Amygdala (tissue), 56 donors: ENCODE measurements around the gene PRSS56.

ENCODE experiments used
- DNase-seq, 56 donors: peaks; one replicate each; lab custom pipeline; 2025; lab: John Stamatoyannopoulos, UW

PRSS56 gene

DNA sequence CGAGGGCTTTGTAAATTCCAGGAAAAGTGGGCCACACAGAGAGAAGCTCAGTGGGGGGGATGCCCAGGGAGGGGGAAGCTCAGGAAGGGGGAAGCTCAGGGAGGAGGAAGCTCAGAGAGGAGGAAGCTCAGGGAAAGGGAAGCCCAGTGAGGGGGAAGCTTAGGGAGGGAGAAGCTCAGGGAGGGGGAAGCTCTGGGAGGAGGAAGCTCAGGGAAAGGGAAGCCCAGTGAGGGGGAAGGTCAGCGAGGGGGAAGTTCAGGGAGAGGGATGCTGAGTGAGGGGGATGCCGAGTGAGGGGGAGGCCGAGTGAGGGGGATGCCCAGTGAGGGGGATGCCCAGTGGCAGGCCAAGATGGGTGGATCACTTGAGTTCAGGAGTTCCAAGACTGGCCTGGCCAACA lies 18.5 kb downstream of the PRSS56 start:
- DNase-seq = no peak

DNA sequence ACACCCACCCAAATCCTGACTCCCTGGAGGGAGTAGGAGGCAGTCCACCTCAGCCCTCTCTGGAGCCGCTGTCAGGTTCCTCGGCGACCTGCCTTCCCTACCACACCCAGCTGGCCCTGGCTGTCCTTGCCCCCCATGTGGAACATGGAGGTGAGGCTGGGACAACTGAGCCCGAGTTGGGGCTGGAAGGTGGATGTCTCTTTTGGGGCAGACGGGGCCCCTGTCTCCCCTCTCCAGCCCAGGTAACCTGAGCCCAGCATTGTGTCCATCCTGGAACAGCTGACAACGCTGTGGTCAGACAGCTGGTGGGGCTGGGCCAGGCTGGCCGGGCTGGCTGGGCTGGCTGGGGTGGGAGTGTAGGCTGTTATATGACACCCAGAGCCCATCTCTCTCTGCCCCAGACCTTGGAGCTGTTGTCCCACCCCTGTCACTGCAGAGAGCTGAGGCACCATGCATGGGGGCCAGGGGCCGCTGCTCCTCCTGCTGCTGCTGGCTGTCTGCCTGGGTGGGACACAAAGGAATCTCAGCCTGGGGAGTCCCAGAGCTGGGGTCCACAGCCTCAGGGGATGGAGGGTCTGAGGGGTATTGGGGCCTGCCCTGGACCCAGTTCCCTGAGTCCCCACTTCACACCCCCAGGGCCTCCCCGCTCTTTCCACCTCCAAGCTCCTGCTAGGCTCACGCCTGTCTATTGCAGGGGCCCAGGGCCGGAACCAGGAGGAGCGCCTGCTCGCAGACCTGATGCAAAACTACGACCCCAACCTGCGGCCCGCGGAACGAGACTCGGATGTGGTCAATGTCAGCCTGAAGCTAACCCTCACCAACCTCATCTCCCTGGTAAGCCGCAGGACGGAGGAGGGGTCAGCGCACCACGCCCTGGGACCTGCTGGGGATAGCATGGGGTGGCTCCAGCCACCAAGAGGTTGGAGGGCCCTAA lies 19.4 kb downstream of the PRSS56 start, which contains the start of gene CHRNG:
CHRNG (plus strand) TSS at position 395 of the 934 bp plus-strand sequence; CDS start at position 451, 56 bp downstream.
- DNase-seq = no peak

DNA sequence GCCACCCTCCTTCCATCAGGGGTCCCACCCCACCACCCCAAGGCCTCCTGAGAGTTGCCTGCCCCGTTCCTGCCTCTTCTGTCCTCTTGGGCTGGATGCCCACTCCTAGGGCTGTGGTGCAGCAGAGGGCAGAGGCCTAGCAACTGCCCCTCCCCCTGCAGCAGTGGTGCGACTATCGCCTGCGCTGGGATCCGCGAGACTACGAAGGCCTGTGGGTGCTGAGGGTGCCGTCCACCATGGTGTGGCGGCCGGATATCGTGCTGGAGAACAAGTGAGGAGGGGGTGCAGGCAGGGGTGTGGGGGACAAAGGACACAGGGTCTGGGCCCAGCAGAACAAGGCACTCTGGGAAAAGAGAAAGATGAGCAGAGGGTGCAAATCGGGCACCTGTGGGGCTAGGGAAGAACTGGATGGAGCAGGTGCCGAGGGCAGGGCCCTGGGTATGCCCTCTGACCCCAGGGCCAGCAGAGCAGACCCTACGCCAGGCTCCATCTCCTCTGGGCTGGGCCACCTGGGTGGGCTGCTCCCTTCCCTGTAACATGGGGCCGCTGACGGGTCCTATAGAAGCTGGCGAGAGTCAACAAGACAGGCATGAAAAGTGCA lies 20.4 kb downstream of the PRSS56 start:
- no peak for DNase-seq

DNA sequence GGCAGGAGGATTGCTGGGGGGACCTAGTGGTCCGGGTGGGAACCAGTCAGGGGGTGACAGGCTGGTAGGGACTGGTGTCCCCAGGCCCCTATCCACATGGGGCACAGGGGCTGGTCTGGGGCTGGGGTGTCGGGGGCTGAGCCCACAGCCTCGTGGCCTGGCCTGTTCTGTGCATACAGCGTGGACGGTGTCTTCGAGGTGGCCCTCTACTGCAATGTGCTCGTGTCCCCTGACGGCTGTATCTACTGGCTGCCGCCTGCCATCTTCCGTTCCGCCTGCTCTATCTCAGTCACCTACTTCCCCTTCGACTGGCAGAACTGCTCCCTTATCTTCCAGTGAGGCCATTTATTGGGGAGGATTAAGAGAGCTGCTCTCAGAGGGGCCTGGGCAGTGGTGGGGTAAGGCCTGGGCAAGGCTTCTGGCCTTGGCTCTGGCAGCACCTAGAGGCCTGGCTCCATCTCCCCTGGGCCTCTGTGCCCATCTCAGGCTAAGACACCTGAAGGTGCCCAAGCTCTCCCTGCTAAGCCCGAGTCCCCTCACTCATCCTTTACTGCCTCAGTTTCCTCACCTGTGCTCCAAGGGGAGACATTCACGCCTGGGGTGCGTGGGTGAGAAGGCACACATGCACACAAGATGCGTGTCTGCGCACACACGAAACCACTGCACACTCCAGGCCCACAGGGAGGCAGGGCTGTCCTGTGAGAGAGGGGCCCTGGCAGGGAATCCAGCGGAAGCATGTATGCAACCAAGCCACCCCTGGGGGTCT lies 21.2 kb downstream of the PRSS56 start:
- DNase-seq = no peak

DNA sequence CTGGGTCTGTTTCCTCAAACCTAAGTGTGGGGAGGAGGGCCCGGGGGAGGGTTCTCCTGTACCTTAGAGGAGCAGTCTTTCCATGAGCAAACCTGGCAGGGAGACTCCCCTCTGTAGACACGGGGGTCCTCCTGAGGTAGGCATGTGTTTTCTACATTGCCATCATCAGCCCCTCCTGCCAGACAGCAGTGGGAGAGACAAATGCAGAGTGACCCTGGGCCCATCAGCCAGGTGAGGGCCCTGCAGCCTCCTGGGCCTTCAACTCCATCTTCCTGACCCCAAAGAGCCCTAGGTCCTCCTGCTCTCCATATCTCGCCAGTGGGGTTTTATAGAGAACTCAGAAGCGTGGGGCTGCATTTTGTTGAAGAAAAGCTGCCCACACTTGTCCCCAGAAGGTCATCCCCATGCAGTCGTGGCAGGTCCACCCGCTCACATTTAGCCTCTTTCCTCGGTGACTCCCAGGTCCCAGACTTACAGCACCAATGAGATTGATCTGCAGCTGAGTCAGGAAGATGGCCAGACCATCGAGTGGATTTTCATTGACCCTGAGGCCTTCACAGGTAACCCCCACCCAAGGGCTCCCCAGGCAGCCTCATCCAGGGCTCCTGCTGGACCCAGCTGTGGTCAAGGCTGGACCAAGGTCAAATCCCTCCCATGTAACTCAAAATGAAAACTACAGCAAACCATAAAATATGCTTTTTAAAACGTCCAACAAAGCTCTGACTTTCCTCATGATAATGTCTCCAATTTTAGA lies 21.9 kb downstream of the PRSS56 start:
- DNase-seq = no peak

DNA sequence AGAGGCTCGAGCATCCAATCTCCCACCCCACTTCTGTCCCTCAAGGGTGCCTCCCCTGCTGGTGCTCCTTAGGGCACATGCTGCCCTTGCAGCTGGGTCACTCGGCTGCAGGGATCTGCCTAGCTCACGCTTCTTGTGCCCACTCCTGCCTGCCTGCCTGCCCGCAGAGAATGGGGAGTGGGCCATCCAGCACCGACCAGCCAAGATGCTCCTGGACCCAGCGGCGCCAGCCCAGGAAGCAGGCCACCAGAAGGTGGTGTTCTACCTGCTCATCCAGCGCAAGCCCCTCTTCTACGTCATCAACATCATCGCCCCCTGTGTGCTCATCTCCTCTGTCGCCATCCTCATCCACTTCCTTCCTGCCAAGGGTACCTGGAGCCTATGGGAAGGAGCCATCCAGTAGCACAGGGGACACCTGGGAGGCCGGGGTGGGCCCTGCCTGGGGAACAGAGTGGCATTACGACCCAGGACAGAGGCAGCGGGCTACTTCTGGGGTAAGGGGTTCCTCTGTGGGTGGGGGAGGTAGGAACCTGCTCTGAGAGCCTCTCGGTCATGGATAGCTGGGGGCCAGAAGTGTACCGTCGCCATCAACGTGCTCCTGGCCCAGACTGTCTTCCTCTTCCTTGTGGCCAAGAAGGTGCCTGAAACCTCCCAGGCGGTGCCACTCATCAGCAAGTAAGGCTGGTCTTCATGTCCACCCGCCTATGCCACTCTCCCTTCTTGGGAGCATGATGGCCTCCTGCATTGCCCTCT lies 22.7 kb downstream of the PRSS56 start:
- no peak for DNase-seq

DNA sequence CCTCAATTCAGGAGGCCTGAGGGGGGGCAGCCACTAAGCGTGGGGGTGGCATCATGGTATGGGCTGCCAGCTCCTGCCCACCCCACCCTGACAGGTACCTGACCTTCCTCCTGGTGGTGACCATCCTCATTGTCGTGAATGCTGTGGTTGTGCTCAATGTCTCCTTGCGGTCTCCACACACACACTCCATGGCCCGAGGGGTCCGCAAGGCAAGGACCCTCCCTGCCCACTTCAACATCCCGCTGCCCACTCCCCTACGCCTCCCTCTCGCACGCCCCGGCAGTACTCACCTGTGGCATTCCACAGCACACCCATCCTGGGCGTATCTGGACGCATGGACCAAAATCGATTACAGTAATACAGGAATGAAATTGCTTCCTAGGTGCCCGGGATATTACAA lies 23.3 kb downstream of the PRSS56 start:
- no peak for DNase-seq

DNA sequence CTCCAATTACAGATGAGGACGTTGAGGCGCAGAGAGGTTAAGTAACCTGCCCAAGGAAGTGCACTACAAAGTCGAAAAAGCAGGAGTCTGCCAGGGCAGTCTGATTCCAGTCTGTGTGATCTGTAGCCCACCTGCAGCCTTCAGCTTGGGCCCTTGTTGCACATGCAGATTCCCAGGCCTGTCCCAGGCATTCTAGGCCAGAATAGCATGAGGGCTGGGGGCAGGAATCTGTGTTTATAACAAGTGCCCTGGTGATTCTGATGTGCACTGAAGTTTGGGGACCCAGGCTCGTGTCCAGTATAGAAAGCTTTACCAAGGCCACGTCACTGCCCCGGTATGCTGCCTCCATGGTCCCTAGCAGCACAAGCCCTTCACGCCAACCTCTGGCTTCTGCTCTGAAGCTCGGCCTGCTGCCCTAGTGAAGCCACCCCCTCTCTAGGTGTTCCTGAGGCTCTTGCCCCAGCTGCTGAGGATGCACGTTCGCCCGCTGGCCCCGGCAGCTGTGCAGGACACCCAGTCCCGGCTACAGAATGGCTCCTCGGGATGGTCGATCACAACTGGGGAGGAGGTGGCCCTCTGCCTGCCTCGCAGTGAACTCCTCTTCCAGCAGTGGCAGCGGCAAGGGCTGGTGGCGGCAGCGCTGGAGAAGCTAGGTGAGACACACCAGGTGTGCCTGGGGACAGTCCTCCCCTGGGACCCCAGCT lies 23.9 kb downstream of the PRSS56 start:
- no peak for DNase-seq

DNA sequence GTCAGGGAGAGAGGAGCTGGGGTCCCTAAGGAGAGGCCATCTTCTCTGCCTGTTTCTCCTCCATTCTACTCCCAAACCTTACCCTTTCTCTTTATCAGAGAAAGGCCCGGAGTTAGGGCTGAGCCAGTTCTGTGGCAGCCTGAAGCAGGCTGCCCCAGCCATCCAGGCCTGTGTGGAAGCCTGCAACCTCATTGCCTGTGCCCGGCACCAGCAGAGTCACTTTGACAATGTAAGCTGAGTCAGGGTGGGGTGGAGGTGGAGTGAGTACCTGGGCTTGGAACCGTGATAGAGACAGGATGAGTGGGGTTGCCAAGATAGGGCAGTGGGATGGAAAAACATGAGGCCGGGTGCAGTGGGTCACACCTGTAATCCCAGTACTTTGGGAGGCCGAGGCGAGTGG lies 24.5 kb downstream of the PRSS56 start:
- DNase-seq = no peak

DNA sequence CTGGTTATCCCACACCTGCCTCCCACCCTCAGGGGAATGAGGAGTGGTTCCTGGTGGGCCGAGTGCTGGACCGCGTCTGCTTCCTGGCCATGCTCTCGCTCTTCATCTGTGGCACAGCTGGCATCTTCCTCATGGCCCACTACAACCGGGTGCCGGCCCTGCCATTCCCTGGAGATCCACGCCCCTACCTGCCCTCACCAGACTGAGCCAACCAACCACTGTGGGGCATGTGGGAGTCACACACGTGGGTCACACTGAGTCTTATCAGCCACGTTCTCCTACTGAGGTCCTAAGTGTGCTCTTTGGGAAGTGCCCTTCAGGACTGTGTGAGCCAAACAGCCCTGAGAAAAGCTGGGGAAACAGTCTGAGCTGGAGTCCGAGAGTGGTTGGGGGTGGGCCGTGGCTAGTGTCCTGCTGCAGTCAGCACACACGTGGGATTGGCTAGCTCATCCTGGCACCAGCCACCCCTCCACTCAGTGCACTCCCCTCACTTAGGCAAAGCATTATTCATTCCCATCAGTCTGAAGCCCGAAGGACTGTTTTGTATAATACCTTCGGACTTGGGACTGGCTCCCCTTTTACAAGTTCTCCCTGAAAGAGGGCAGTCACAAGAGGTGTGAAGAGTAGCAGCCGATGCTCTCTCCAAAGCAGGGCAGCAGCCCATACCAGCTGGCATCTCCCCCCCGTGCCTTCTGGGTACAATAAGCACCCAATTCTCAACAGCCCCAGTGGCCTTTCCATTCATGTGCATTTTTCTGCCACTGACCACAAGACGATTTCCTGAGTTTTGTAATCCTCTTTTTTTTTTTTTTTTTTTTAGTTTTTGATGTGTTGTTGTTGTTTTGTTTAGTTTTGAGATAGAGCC lies 25.6 kb downstream of the PRSS56 start:
- peak in 2 of 56 donors; percentile 21 to 45 for DNase-seq

DNA sequence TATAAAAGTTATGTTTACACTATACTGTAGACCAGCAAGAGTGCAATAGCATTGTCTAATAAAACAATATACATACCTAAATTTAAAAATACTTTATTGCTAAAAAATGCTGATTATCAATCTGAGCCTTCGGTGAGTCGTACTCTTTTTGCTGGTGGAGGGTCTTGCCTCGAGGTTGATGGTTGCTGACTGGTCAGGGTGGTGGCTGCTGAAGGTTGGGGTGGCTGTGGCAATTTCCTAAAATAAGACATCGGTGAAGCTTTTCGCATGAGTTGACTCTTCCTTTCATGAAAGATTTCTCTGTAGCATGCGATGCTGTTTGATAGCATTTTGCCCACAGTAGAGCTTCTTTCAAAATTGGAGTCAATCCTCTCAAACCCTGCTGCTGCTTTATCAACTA lies 27.8 kb downstream of the PRSS56 start:
- no peak for DNase-seq

DNA sequence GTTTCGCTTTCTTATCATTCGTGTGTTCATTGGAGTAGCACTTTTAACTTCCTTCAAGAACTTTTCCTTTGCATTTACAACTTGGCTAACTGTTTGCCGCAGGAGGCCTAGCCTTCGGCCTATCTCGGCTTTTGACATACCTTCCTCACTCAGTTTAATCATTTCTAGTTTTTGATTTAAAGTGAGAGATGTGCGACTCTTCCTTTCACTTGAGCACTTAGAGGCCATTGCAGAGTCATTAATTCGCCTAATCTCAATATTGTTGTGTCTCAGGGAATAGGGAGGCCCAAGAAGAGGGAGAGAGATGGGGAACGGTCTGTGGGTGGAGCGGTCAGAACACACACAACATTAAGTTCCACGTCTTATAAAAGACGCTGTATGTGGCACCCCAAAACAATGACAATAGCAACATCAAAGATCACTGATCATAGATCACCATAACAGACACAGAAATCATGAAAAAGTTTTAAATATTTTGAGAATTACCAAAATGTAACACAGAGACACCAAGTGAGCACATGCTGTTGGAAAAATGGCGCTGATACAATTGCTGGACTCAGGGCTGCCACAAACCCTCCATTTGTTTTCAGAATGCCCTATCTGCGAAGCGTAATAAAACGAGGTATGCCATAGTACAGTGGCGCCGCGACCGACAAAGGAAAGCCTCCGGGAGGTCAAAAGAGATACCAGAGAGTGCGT lies 29.6 kb downstream of the PRSS56 start:
- DNase-seq = no peak

DNA sequence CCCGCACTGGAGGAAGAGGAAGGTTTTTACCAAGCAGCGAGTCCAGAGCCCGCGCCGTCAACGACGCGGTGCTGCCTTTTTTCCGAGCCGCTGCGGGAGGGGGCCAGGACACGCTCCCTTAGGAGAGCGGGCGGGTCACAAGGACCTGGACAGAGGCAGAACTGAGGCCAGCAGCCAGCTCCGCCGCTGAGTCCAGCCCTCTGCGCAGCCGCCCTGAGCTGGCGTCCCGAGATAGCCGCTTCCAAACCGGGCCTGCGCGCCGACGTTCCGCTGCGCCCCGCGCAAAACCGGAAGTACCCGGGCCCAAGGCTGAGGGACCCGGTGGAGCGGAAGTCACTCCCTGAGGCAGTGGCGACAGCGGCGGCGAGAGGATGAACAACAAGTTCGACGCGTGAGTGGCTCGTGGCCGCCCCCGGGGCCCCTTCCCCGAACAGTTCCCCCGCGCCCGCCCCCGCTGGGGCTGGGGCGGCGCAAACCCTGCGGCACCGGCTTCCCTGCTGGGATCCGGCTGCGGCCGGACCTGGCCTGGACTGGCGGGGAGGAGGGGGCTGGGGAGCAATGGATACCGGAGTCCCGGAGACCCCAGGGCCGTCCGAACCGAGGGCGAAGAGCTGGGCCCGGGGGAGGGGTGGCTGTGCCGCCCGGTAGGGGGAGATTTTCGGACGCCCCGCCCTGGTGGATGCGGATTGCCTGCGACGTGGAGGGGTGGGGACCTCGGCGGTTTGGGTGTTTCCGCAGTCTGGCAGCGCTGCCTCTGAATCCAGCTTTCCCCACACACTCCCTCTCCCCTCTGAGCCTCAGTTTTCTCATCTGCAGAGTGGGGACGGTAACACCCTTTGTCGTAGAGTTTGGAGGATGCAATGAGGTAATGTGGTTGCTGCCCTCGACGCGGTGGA lies 30.4 kb downstream of the PRSS56 start, which contains the start of the genes EIF4E2 and TIGD1:
EIF4E2 (plus strand) TSS at position 336 of the 896 bp plus-strand sequence; CDS start at position 372, 36 bp downstream.
TIGD1 (minus strand) TSS at position 204 of the 896 bp plus-strand sequence. CDS start 675 bp downstream, outside the sequence.
- peak; percentile 71 to 99 (median 90) for DNase-seq

DNA sequence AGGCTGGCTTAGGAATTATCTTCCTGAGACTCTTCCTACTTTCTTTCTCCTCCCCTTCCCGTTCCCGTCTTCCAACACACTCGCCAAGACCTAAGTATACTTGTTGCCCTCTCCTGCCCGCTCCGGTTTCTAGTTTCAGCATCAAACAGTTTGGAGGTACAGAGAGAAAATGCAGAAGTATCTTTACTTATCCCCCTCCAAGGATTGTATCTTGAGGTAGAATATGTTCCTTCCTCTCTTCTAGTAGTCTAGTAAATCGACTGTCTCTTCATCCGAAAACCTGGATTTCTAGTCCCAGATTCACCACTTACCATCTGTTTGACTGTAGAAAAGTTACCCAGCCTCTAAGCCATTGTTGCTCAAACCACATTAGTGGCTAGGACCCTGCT lies 31.1 kb downstream of the PRSS56 start:
- DNase-seq = no peak

DNA sequence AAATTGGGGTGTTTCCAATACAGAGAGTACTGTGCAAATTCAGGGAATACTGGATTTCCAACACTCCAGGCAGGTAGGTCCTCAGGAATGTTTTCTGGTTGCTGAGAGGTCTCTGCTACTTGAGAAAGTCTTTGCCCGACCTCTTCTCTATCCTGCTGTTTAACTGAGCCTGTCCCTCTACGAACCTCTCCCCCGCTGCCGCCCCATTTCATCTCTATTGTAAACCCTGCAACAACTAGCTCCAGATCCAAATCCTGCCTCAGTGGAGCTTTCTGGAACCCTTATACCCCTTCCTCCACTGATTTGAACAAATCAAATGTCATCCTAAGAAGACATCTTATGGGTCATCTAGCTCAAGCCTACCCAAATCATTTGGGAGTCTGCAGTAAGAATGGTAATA lies 31.6 kb downstream of the PRSS56 start:
- no peak for DNase-seq

DNA sequence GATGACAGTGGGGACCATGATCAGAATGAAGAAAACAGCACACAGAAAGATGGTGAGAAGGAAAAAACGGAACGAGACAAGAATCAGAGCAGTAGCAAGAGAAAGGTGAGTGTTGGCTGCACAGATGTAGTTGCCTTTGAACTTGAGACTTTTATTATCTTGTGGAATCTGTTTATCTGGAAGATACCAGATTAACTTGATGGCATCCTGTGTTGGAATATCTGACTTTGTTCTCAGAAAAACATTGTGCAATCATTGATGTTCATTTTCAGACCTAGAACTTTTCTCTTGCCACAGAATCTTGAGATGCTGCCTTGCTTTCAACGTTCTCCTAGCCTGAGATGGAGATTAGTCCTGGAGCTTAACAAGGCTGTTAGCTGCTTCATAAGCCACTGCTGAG lies 36.2 kb downstream of the PRSS56 start:
- DNase-seq = no peak
